GM12801 (cell line): ENCODE results near the gene JARID2.

ENCODE experiments used
- CTCF ChIP-seq: IDR thresholded peaks from one replicate; pipeline ENCODE4 v1.5.1; 2011; ENCODE audit warnings: control low read depth; ENCODE audit not compliant: insufficient read length; ENCODE audit errors: extremely low read depth

The JARID2 gene

GRCh38 chr6:15384901-15385300 lies 139.0 kb downstream of the JARID2 start:
- TF ChIP-seq CTCF = no peak

- no peak for TF ChIP-seq CTCF
Observed at GRCh38 chr6:15385521-15385920, 139.7 kb downstream of the JARID2 start.

GRCh38 chr6:15386110-15386755 lies 140.4 kb downstream of the JARID2 start:
- no peak for TF ChIP-seq CTCF

- TF ChIP-seq CTCF = no peak
Observed at GRCh38 chr6:15386756-15387112, 140.9 kb downstream of the JARID2 start.

- TF ChIP-seq CTCF = no peak
Observed at GRCh38 chr6:15387118-15387517, 141.2 kb downstream of the JARID2 start.

- TF ChIP-seq CTCF = no peak
Observed at GRCh38 chr6:15389084-15389764, 143.4 kb downstream of the JARID2 start.

- TF ChIP-seq CTCF = no peak
Observed at GRCh38 chr6:15389765-15390723, 144.2 kb downstream of the JARID2 start.
